Measurements from ENCODE around the gene ACE2. TPM values are rescaled to one million over a fixed set of nuclear protein-coding genes. Genes with fewer than 3 reads are reported as not detected.

Gene ACE2
- total and polyA plus RNA-seq, 10 donors: 0.03 to 0.06 TPM; not detected in 8

GRCh38 chrX:15601932-15602331 is 1.2 kb upstream of the ACE2 start:
- Histone ChIP-seq H3K36me3 (no peaks in the 10 kb centered on the region), H3K9me3 (no peaks in the 10 kb centered on the region), H3K4me3 (no peak overlapping the region), H3K4me1 (no peaks in the 10 kb centered on the region), H3K27me3 (replicated peaks in 1 of 7) (peaks cover 0 to 38% (median 0%) of the 10 kb centered on the region in 7 donors), H3K27ac (no peak overlapping the region)
- DNase-seq: no peak
- TF ChIP-seq CTCF (IDR thresholded peaks at IDR 0.05 in 8 of 11, conservative IDR thresholded peaks at IDR 0.05 in 3 of 11) (no peak), POLR2AphosphoS5 (IDR thresholded peaks at IDR 0.05) (no peak), POLR2A (IDR thresholded peaks at IDR 0.05) (no peak)
- WGBS, 5 donors: 57 to 84% (median 73%) methylated on average over 3 of the region's 3 CpGs
- intact Hi-C loops (cut with DNase I; ENCODE audit: low total_unique reads): no loop called here

DNA sequence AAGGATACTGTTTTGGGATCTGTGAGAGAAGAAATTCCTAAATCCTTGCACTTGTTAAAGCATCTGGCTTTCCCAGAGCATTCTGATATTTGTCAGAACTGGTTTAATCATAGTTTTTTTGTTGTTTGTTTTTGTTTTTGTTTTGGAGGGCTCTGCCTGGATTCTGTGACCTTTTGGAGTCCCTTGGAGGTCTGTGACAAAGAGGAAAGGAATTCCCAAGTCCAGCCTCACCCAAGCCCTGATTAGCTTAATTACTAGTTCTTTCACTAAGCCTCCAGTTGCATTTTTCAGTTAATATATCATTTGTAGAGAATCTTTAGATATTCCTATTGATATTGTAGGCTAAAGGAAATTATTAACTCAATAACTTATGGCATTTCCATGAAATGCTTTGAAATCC is 711 bp downstream of the ACE2 start:
- DNase-seq: no peak
- no peak overlapping the region for H3K27ac ChIP-seq
- no peak overlapping the region for H3K4me3 ChIP-seq

GRCh38 chrX:15599461-15599860 is 1.3 kb downstream of the ACE2 start:
- intact Hi-C loops (cut with DNase I; ENCODE audit: low total_unique reads): no loop called here
- Histone ChIP-seq H3K9me3 (no peaks in the 10 kb centered on the region), H3K27ac (no peak overlapping the region), H3K4me1 (no peaks in the 10 kb centered on the region), H3K27me3 (replicated peaks in 1 of 7) (peaks cover 0 to 33% (median 0%) of the 10 kb centered on the region in 7 donors), H3K36me3 (no peaks in the 10 kb centered on the region), H3K4me3 (no peak overlapping the region)
- TF ChIP-seq POLR2AphosphoS5 (IDR thresholded peaks at IDR 0.05) (no peak), CTCF (IDR thresholded peaks at IDR 0.05 in 8 of 11, conservative IDR thresholded peaks at IDR 0.05 in 3 of 11) (no peak), POLR2A (IDR thresholded peaks at IDR 0.05) (no peak)
- 61 to 92% (median 84%) methylated on average over 4 of the region's 4 CpGs for WGBS, 5 donors
- DNase-seq: no peak

More for the DNA sequence above, 711 bp downstream of the ACE2 start:
- Histone ChIP-seq H3K9me3 (no peaks in the 10 kb centered on the region), H3K27me3 (replicated peaks in 1 of 7) (peaks cover 0 to 38% (median 0%) of the 10 kb centered on the region in 7 donors), H3K36me3 (no peaks in the 10 kb centered on the region), H3K4me1 (no peaks in the 10 kb centered on the region)
- intact Hi-C loops (cut with DNase I; ENCODE audit: low total_unique reads): no loop called here
- TF ChIP-seq POLR2AphosphoS5 (IDR thresholded peaks at IDR 0.05) (no peak), CTCF (IDR thresholded peaks at IDR 0.05 in 8 of 11, conservative IDR thresholded peaks at IDR 0.05 in 3 of 11) (no peak), POLR2A (IDR thresholded peaks at IDR 0.05) (no peak)

GRCh38 chrX:15598026-15598425 is 2.7 kb downstream of the ACE2 start:
- no peaks in the 10 kb centered on the region for H3K36me3 ChIP-seq
- no peaks in the 10 kb centered on the region for H3K9me3 ChIP-seq
- no peak for DNase-seq
- no peak overlapping the region for H3K4me3 ChIP-seq
- peaks cover 0 to 33% (median 0%) of the 10 kb centered on the region in 7 donors for H3K27me3 ChIP-seq (replicated peaks in 1 of 7)
- TF ChIP-seq POLR2AphosphoS5 (IDR thresholded peaks at IDR 0.05): no peak
- TF ChIP-seq CTCF (IDR thresholded peaks at IDR 0.05 in 8 of 11, conservative IDR thresholded peaks at IDR 0.05 in 3 of 11): no peak
- TF ChIP-seq POLR2A (IDR thresholded peaks at IDR 0.05): no peak
- no peak overlapping the region for H3K27ac ChIP-seq
- no peaks in the 10 kb centered on the region for H3K4me1 ChIP-seq
- intact Hi-C loops (cut with DNase I; ENCODE audit: low total_unique reads): no loop called here
- 58 to 88% (median 85%) methylated on average over 3 of the region's 3 CpGs for WGBS, 5 donors

All from spleen (tissue), 11 donors.